Bronchial epithelial cell (primary cell): ENCODE measurements around the gene URM1. TPM values are rescaled to one million over a fixed set of nuclear protein-coding genes. Genes with fewer than 3 reads are reported as not detected.

ENCODE experiments used
- DNase-seq: peaks from one replicate; pipeline ENCODE4 v3.0.0-alpha.2; 2010; ENCODE audit warnings: low read depth
- FAIRE-seq: peaks from 2 replicates; lab custom pipeline; 2011; peaks lifted over from hg19 to GRCh38; lab: Jason Lieb, UNC
- H3K27me3 ChIP-seq: 2 replicates; pipeline ENCODE4 v1.5.1; 2011; ENCODE audit warnings: low read length; ENCODE audit not compliant: control insufficient read depth, insufficient read depth
- H3K36me3 ChIP-seq: 2 replicates; pipeline ENCODE4 v1.5.1; 2011; ENCODE audit warnings: low read length; ENCODE audit not compliant: control insufficient read depth, insufficient read depth
- H3K4me3 ChIP-seq: 2 replicates; pipeline ENCODE4 v1.5.1; 2011; ENCODE audit warnings: mild to moderate bottlenecking, low read depth, low read length, control low read depth
- CTCF ChIP-seq: IDR thresholded peaks from 2 replicates; pipeline ENCODE4 v1.5.1; 2011; ENCODE audit warnings: mild to moderate bottlenecking, moderate library complexity, low read length, control low read depth, inconsistent platforms; ENCODE audit not compliant: insufficient read depth, severe bottlenecking
- total RNA-seq: library from RNA; depleted of rRNA; stranded (reverse); fragments of >200 nt; gene quantifications from 2 replicates; pipeline ENCODE4 v1.2.1, GENCODE V29; 2014

Gene URM1
- total RNA-seq, 1 donor from 2014 or later = 17.9 TPM

GRCh38 chr9:128344931-128345605 lies 26.1 kb upstream of the URM1 start:
- no peak for DNase-seq
- no peak overlapping the region for H3K4me3 ChIP-seq
- peaks cover 54% of the 10 kb centered on the region for H3K36me3 ChIP-seq
- TF ChIP-seq CTCF = no peak
- H3K27me3 ChIP-seq = no peaks in the 10 kb centered on the region
- no peak for FAIRE-seq

- TF ChIP-seq CTCF = no peak
- Histone ChIP-seq H3K36me3 (peaks cover 54% of the 10 kb centered on the region), H3K27me3 (no peaks in the 10 kb centered on the region), H3K4me3 (no peak overlapping the region)
- DNase-seq (no peak), FAIRE-seq (no peak)
Observed at GRCh38 chr9:128349125-128349524, 22.0 kb upstream of the URM1 start.

GRCh38 chr9:128349772-128350171 lies 21.4 kb upstream of the URM1 start:
- Histone ChIP-seq H3K4me3 (no peak overlapping the region), H3K27me3 (no peaks in the 10 kb centered on the region), H3K36me3 (peaks cover 51% of the 10 kb centered on the region)
- no peak for DNase-seq
- FAIRE-seq = no peak
- TF ChIP-seq CTCF = no peak

GRCh38 chr9:128355451-128355850 lies 15.7 kb upstream of the URM1 start:
- peaks cover 28% of the 10 kb centered on the region for H3K36me3 ChIP-seq
- no peak for FAIRE-seq

GRCh38 chr9:128358090-128358489 lies 13.1 kb upstream of the URM1 start:
- no peak for FAIRE-seq
- no peaks in the 10 kb centered on the region for H3K27me3 ChIP-seq
- H3K4me3 ChIP-seq = no peak overlapping the region
- H3K36me3 ChIP-seq = peaks cover 20% of the 10 kb centered on the region
- TF ChIP-seq CTCF = no peak
- DNase-seq = no peak

More at GRCh38 chr9:128355451-128355850, 15.7 kb upstream of the URM1 start:
- no peaks in the 10 kb centered on the region for H3K27me3 ChIP-seq
- DNase-seq = no peak
- no peak overlapping the region for H3K4me3 ChIP-seq
- no peak for TF ChIP-seq CTCF

- TF ChIP-seq CTCF = no peak
- DNase-seq (no peak), FAIRE-seq (no peak)
- peaks cover 19% of the 10 kb centered on the region for H3K36me3 ChIP-seq
- H3K4me3 ChIP-seq = no peak overlapping the region
- no peaks in the 10 kb centered on the region for H3K27me3 ChIP-seq
Observed at GRCh38 chr9:128358861-128359260, 12.3 kb upstream of the URM1 start.
